GM19455 (cell line): ENCODE data around the gene TAX1BP3.
A peak's percentile ranks its signal among the peaks of the same experiment; 100 is the strongest.

Experiments
- ATAC-seq: cut with Tn5 transposase; IDR thresholded peaks from one replicate; pipeline ENCODE4 v1.9.1; 2021; ENCODE audit not compliant: unreplicated experiment

TAX1BP3 gene

DNA sequence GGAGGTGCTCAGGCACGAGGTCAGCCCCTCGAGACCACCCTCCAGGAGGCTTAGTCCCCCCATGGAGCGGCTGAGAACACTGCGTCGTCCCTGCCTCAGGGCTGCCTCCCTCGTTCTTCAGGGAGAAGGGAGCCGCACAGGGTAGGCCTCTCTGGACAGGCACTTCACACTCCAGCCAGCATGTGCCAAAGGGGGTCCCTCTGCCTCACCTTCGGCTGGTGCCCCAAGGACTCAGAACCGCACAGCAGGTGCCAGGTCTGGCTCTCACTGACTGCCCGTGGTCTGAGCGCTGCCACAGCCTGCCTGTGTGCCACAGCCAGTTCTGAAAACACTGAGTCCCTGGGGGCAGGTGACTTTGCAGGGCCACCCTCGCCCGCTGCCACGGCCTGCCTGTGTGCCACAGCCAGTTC, 20.5 kb upstream of the TAX1BP3 start:
- ATAC-seq = no peak

DNA sequence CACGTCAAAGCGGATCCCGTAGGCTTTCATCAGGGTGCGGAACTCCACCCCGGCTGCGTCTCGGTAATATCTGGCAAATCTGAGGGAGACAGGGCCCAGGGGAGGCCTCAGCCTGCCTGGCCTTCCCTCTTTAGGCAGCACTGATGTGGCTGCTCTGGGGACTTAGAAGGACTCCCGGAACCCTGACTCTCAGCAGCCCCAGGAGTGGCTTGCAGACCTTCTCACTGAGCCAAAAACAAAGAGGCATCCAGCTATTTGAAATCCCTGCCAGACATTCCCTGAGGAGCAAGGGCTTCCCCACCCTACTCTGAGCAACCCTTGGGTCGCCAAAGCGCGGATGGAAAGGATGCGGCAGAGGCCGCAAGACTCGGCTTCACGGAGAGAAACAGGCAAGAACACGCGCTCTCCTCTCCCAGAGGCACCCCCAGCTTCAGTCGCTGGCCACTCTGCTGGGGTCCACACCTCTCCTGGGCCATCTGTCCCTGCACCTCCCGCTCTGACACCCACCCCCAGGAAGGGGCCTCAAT, 19.7 kb upstream of the TAX1BP3 start:
- no peak for ATAC-seq

DNA sequence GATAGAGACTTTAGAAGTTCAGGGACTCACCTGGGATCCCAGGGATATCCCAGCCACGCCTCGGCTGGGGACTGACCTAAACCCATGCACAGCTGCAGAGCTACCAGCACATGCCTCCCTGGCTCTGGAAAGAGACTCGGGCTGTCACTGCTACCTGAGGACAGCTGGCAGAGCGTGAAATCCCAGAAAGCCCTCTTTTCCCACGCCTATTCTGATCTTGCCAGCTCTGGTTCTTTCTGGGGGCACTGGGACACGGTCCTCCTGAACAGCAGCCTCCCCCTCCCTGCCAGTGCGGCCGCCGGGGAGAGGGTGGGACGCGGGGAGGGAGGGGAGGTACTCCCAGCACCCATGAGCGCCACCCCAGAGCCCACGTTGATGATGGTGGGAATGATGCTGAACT, 16.8 kb upstream of the TAX1BP3 start:
- no peak for ATAC-seq

DNA sequence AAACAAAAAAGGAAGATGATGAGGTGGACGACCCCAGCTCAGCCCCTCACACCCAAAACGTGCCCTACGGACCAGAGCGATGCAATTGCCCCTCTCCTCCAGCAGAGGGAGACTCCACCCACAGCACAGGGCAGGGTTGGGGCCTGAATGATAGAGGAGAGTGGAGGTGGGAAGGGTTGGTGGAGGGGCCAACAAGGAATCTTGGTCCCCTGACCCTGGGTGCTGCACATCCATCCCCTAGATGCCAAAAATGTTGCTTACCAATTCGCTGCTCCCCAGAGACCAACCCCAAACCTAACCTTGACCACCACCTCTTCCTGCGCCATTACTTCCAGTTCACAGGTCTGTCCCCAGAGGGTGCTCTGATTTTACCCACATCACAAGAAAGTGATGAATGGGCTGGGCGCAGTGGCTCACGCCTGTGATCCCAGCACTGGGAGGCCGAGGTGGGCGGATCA, 14.7 kb upstream of the TAX1BP3 start:
- peak; percentile 64 for ATAC-seq

DNA sequence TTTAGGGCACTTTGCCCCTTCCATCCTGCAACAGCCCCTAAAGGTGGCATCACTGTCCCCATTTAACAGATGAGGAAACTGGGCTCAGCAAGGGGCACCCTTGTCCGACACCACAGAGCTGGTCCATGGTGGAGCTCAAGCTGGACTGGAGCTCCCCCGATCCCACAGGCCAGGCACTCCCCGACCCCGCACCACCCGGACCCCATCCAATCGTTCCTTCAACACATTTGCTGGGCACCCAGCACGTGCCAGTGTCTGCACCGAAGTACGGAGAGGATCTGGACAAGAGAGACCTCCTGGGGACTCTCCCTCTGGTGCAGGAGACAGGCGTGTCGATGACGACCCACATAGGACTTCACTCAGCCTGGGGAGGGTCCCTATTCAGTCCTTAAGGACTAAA, 13.7 kb upstream of the TAX1BP3 start:
- no peak for ATAC-seq

DNA sequence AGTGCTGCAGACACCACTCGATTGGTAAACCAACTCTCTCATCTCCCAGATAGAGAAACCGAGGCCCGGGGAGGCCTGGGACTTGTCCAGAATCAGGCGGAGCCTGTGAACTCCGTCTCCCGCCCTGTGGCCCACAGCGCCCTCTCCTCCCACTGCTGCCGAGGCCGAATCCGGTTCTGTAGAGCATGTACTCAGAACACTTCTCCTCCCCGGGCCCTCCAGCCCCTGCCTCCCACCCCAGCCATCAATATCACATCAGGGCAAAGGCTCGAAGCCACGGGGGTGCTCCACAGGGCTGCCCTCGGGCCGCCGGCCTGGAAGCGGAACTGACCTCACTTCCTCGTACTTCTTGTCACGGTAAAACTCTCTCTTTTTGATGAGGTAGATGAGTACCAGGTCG, 13.2 kb upstream of the TAX1BP3 start:
- no peak for ATAC-seq

DNA sequence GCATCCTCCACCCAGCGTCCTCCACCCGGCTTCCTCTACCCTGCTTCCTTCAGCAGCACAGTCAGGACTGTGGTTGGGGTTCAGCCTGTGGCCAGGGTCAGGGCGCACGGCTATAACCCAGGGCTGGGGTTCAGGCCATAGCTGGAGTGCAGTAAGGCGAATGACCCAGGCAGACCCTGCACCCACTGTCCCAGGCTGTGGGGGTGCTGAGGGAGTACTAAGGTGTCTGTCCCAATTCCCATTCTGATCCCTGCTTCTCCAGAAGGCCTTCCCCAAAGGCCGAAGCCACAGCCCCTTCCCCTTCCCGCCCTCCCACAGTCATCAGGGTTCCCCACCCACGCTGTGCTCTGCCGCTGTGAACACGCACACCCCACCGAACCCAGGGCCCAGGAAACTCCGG, 12.7 kb upstream of the TAX1BP3 start:
- ATAC-seq = no peak

DNA sequence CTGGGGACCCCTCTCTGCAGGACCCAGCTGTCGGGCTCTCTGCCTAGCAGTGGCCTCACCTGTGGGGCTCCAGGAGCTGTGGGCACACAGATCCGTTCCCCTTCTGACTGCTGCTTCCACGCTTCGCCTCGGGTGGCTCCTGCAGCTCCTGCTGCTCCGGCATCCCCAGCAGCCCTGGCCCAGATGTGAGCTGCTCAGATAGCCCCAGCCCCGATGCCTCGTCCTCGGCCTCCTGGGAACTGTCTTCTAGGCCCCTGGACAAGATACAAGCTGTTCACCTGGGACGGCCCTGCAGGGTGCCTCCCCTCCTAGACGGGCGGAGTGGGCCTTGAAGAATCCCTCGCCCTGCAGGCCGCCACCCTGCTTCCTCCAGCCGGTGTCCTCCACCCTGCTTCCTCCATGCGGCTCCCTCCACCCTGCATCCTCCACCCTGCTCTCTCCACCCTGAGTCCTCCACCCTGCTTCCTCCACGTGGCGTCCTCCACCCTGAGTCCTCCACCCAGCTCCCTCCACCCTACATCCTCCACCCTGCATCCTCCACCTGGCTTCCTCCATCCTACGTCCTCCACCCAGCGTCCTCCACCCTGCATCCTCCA, 11.3 kb upstream of the TAX1BP3 start:
- ATAC-seq = no peak

DNA sequence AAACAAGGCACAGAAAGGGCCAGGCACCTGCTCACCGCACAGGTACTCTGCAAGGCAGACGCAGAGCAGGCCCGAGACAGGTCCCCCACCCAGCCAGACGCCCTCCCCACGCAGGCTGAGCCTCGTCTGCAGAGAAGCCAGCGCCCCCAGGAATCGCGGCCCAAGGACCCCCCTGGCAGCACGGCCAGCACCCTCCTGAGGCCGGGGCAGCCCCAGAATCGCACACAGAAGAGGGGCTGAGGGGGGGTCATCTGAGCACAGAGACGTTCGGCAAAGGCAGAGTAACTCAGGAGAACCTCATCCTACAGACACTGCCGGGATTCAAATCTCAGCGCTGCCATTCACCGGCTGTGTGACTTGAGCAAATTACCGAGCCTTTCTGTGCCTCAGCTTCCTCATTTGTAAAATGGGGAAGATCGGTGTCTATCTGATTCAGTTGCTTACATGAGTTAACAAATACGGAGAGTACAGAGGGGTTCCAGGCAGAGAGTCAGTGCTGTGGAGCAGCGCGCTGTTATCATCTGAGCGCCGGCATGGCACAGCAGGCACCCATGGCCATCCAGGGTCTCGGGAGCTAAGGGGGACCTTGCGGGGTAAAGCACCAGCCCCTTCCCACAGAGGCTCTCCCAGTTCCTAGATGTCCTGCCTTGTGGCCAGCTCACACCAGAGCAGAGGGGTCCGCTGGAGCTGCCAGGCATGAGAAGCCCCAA, 10.6 kb upstream of the TAX1BP3 start:
- ATAC-seq = no peak

DNA sequence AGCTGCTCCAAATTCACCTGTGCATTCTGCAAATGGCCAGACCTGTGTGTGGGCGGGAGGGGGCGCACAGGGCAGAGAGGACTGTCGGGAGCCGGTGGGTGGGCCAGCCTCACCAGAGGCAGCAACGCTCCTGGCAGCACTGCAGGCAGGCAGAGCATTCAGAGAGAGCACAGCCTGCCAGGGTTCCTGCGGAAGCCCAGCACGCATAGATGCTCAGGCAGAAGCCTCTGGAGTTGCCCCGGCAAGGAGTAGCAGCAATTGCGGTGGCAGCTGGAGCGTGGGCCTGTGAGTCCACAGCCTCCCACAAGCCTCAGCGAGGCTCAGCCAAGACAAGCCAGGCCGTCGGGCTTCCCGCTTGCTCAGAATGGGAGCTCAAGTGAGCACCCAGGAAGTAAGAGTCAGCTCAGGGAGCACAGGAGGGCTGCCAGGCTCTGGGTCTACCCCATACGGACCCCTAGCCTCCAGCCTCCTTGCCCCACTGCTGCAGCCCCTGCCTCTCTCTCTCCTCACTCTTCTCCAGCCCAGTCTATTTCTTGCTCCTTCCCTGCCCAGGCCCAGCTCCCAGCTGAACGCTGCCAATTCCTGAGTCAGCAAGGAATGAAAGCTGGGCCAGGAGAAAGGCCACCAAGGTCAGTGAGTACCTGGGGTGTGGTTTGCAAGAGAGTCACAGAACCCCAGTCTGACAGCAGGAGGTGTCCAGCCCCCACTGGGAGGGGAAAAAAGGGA, 9.9 kb upstream of the TAX1BP3 start:
- ATAC-seq = no peak

DNA sequence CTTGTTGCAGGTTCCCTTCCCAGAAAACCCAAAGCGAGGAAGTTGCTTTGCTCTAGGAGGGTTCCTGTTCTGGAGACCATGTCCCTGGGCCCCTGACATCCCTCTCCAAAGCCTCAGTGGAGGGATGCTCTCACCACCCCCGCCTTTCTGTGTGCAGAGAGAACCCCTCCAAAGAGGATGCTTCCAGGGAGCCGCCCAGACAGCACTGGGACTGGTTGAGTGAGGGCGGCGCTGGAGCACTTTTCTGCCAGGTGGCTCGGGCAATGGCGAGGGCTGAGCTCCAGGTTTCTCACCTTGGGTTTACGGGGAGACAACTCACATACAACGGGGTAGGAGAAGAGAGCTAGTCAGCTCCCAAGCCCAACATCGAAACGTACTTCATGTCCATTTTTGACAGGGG, 7.5 kb upstream of the TAX1BP3 start:
- no peak for ATAC-seq

DNA sequence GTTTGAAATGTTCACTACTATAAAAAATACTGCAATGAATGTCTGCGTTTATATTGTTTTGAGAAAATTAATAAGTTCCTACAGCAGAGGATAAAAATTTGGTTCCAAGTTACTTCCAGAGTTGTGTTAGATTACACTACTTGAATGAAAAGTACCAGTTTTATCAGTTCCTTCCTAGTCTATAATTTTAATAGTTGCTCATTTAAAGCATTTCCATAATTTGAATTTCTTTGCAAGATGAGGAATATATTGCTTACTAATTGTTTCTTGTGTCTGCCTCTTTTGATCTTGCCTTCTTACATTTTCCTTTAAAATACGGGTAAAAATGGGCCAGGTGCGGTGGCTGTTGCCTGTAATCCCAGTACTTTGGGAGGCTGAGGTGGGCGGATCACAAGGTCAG, 4.2 kb upstream of the TAX1BP3 start:
- ATAC-seq = no peak

DNA sequence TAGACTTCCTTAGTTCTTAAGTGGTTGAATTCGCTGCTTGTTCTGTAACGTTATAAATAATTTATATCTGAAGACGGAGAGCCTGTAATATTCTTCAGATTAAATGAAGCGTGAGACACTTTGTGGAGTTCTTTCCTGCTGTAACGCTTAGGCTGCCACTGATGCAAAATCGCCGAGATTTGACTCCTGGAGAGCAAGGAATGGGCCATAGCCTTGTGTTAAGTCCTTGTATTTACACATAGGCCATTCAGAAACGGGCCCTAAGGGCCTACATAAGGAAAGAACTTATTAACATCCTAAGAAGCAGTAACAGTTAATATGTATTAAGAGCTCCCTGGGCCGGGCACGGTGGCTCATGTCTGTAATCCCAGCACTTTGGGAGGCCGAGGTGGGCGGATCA, 1.2 kb upstream of the TAX1BP3 start:
- no peak for ATAC-seq

DNA sequence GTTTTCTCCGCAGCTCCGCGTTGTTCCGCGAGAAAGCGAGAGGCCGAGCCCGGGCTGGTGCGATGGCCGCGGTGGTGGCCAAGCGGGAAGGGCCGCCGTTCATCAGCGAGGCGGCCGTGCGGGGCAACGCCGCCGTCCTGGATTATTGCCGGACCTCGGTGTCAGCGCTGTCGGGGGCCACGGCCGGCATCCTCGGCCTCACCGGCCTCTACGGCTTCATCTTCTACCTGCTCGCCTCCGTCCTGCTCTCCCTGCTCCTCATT, 638 bp upstream of the TAX1BP3 start:
- peak; percentile 6 for ATAC-seq

DNA sequence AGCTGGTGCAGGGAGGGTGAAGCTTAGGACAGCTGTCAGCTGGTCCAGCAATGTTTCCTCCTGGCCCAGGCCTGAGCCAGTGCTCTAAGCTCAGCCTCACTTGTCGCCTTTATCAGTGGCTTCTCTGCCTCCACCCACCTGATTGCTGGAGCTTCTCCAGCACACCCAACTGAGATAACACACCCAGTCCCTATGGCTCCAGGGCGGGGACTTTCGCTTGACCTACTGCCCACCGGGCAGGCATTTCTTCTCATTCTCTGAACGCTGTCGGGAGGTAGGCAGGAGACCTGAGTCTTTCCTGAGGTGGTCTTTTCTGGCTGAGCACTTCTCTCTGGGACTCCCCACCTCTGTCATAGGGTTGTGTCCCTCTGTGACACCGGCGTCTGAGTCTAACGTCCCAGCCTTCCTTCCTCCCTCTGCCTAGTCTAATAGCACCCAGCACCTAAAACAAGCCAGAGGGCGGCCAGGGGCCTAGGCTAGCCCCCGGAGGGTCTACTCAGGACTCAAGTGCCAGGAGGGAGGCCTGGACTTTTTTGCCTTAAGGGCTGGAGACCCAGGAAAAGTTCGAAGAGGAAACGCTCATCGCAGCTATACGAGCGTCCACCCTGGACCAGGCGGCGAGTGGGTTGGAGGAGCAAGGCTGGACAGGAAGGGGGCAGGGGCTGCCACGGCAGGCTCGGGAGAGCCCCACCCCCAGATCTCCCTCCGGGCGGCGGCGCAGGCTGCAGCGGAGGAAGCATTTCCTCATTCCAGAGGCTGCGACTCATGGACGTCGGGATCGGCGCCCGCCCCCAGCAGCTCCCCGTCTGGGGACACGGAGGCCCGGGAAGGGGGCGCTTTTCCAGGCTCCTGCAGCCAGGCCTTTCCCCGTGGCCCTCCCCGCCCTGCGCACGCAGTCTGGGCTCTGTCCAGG, 756 bp downstream of the TAX1BP3 start:
- ATAC-seq = peak; percentile 18

DNA sequence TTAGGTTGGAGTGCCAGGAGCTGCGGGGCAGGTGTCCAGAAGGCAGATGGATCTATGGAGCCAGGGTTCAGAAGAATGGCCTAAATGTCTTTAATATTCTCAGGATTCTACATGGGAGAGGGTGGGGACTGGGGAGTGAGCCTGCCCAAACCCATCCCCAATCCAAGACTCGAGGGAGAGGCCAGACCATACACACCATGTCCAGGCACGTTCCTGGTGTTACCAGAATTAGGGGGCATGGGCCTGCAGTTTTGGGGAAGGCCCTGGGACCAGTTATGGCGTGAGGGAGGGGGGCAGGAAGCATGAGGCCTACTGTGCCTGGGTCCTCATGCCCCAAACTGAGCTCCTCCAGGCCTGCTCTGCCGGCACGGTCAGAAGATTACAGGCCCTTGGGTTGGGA, 1.9 kb downstream of the TAX1BP3 start:
- no peak for ATAC-seq

DNA sequence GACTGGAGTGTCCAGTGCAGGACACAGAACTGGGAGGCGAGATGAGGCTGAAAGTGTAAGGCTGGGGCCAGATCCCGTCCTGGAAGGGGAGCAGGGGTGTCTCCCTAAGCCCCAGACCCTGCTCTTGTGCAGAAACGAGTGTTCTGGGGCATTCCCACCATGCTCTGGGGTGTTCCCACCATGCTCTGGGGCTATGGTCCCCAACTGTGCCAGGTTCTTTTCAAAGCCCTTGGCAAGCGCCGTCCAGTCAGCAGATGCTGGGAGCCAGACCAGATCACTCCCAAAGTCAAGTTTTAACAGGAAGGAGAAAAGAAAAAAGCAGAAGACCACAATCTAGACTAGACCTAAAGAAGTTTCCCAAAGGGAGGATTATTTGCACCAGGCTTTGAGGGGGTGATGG, 2.5 kb downstream of the TAX1BP3 start:
- ATAC-seq = no peak

DNA sequence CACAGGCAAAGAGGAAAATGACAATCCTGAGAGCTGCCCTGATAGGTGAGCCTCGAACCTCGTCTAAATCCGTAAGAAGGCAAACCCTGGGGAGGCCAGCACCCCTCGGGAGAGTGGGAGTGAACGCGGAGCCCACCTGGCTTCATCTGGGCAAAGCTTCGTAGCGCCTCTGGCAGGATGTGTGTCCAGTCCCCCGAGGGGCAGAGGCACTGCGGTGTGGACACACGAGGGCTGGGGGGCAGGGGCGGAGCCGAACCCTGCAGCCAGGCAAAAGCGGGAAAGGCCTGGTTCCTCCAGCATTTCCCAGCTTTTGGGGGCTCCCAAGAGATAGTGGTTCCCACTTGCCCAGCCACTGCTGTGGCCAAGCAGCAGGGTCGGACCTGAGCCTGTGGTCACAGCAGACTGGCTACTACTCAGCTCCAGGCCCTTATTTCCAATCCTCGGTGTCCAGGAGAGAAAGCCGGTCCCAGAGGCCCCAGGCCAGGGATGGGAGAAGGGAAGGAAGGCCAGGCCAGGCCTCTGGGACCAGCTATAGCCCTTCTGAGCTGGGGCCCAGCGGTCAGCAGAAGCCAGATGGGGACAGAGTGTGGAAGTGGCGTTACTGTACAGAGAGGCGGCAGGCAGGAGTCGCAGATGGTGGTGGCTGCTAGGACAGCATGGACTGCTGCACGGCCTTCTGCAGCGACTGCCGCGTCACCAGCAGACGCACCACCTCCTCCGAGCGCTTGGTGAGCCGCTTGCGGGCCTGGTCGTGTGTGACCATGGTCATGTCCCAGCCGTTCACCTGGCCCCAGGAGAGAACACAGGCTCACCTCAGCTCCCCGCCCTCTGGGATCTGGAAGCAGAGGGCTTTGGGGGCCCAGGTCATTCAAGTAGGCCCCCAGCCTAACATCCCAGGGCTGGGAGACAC, 5.0 kb downstream of the TAX1BP3 start:
- no peak for ATAC-seq

DNA sequence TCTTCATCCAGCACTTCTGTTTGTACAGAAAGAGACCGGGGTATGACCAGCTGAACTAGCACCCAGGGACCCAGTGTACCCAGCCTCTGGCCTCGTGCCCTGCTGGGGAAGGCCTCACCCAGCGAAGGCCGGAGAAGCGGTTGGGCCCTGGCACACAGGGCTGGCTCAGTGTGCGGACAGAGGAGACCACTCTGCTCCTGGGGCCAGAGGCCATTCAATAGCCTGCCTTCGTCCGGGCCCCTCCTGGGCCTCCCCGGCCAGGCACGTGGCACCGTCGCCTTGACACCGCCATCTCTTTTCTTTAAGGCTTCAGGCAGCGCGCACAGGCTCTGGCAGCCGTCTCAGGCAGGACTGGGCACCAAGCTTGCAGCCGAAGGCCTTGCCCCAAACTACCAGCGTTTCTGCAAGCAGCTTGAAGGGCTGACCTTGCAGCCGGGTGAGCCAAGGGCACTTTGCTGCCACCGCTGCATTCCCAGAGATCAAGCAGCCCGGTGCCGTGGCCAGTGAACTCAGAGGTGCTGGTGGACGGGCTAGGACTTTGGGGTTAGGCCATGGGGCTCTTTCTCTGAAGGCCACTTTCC, 8.0 kb downstream of the TAX1BP3 start:
- ATAC-seq = no peak

DNA sequence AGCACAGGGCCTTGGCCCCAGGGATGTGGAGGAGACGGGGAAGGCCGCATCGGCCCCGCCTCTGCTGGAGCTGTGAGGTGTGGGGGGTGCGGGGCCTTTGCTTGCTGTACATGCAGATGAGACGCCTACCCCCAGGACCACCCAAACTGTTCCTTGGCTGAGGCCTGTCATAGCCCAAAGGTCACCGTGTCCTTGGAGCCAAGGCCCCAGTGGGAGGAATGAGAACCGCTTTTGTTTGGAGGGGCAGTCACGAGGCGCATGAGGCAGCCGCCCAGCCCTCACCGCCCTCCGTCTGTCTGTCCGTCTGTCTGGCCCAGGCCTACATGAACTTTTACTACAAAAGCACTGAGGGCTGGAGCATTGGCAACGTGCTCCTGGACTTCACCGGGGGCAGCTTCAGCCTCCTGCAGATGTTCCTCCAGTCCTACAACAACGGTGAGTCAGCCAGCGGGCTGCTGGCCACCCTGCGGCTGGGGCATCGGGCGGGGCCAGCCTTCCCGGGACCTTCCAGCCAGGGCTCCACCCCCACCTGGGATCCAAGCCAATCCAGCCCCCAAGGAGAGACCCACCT, 8.8 kb downstream of the TAX1BP3 start:
- no peak for ATAC-seq
